ENCODE data around the gene TXNDC5. TPM values are rescaled to one million over a fixed set of nuclear protein-coding genes. Genes with fewer than 3 reads are reported as not detected.
"Not testable (repeated sequence)": the region's sequence is repeated elsewhere in the genome, so short reads cannot be mapped to it uniquely, and the experiment has no call there.

Gene TXNDC5
- total RNA-seq, 2 donors from 2014 or later = 123 to 128 TPM

GRCh38 chr6:7900621-7901020, 10.0 kb downstream of the TXNDC5 start:
- no peaks in the 10 kb centered on the region for H3K27me3 ChIP-seq (replicated peaks; ENCODE audit: insufficient read depth)
- H3K4me3 ChIP-seq = no peak overlapping the region
- TF ChIP-seq, protein P1, sequence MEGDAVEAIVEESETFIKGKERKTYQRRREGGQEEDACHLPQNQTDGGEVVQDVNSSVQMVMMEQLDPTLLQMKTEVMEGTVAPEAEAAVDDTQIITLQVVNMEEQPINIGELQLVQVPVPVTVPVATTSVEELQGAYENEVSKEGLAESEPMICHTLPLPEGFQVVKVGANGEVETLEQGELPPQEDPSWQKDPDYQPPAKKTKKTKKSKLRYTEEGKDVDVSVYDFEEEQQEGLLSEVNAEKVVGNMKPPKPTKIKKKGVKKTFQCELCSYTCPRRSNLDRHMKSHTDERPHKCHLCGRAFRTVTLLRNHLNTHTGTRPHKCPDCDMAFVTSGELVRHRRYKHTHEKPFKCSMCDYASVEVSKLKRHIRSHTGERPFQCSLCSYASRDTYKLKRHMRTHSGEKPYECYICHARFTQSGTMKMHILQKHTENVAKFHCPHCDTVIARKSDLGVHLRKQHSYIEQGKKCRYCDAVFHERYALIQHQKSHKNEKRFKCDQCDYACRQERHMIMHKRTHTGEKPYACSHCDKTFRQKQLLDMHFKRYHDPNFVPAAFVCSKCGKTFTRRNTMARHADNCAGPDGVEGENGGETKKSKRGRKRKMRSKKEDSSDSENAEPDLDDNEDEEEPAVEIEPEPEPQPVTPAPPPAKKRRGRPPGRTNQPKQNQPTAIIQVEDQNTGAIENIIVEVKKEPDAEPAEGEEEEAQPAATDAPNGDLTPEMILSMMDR (IDR thresholded peaks at IDR 0.05) = no peak
- no peak for TF ChIP-seq POLR2A (IDR thresholded peaks at IDR 0.05)
- H3K27ac ChIP-seq = no peak overlapping the region
- 90% methylated on average over 2 of the region's 2 CpGs for WGBS
- no peak for DNase-seq (ENCODE audit: low spot score)
- H3K9me3 ChIP-seq = no peaks in the 10 kb centered on the region
- intact Hi-C loops (cut with DNase I) = no loop called here
- no peaks in the 10 kb centered on the region for H3K4me1 ChIP-seq (replicated peaks)
- H3K36me3 ChIP-seq = no peaks in the 10 kb centered on the region

GRCh38 chr6:7899889-7900213, 10.7 kb downstream of the TXNDC5 start:
- intact Hi-C loops (cut with DNase I) = no loop called here
- DNase-seq (ENCODE audit: low spot score) = no peak
- Histone ChIP-seq H3K27ac (no peak overlapping the region), H3K9me3 (no peaks in the 10 kb centered on the region), H3K36me3 (no peaks in the 10 kb centered on the region), H3K4me1 (replicated peaks) (no peaks in the 10 kb centered on the region), H3K4me3 (no peak overlapping the region), H3K27me3 (replicated peaks; ENCODE audit: insufficient read depth) (no peaks in the 10 kb centered on the region)
- no peak for TF ChIP-seq POLR2A (IDR thresholded peaks at IDR 0.05)
- TF ChIP-seq, protein P1 (IDR thresholded peaks at IDR 0.05) = no peak
- no peak for TF ChIP-seq POLR2AphosphoS5 (IDR thresholded peaks at IDR 0.05)
- 56% methylated on average over 4 of the region's 4 CpGs for WGBS

DNA sequence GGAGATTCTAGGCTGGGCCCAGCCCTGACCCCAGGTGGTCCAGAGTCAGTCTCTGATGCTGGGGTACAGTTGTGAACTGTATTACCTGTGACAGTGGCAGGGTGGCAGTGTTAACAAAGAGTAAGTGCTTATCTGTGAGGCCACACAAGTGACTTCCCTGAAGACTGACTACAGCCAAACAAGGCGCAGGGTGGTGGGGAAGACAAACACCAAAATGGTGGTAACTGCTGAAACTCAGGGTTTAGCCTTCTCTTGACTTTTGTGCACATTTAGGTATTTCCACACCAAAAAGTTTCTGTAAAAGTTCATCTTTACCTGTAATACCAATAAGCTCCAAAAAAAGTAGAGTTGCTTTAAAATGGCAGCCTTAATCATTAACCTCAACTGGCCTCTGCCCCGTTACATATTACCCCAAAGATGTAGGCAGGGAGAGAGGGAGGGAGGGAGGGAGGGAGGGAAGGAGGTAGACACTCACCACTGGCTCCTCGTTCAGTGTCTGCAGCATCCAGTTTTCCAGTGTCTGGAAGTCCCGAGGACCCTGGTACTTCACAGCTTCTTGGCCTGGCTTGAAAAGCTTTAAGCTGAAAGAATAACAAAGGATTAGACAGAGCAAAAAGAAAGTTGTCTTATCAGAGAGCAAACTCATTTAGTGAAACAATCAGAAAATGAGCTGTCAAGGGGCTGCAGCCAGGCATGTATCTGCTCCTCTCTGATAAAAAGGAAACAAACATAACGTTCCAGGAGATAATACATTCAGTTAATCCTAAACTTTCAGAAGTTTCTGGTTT, 11.3 kb downstream of the TXNDC5 start:
- intact Hi-C loops (cut with DNase I) = no loop called here
- no peaks in the 10 kb centered on the region for H3K36me3 ChIP-seq
- WGBS = 82% methylated on average over 5 of the region's 5 CpGs
- no peak overlapping the region for H3K27ac ChIP-seq
- H3K4me1 ChIP-seq (replicated peaks) = no peaks in the 10 kb centered on the region
- no peak for DNase-seq (ENCODE audit: low spot score)
- H3K27me3 ChIP-seq (replicated peaks; ENCODE audit: insufficient read depth) = no peaks in the 10 kb centered on the region
- TF ChIP-seq, protein P1 (IDR thresholded peaks at IDR 0.05) = peak in 1 of 4 experiments; percentile 9
- TF ChIP-seq POLR2A (IDR thresholded peaks at IDR 0.05) (no peak), POLR2AphosphoS5 (IDR thresholded peaks at IDR 0.05) (no peak)
- H3K4me3 ChIP-seq = no peak overlapping the region
- no peaks in the 10 kb centered on the region for H3K9me3 ChIP-seq

- WGBS = 96% methylated on average over 8 of the region's 8 CpGs
These were observed 12.4 kb downstream of the TXNDC5 start for GRCh38 chr6:7898193-7898586.

GRCh38 chr6:7897461-7898192, 13.0 kb downstream of the TXNDC5 start:
- Histone ChIP-seq H3K27ac (no peak overlapping the region), H3K9me3 (no peaks in the 10 kb centered on the region), H3K4me1 (replicated peaks) (no peaks in the 10 kb centered on the region), H3K36me3 (no peaks in the 10 kb centered on the region), H3K4me3 (no peak overlapping the region), H3K27me3 (replicated peaks; ENCODE audit: insufficient read depth) (no peaks in the 10 kb centered on the region)
- intact Hi-C loops (cut with DNase I) = no loop called here
- no peak for TF ChIP-seq POLR2A (IDR thresholded peaks at IDR 0.05)
- no peak for TF ChIP-seq POLR2AphosphoS5 (IDR thresholded peaks at IDR 0.05)
- TF ChIP-seq, protein P1 (IDR thresholded peaks at IDR 0.05) = no peak
- 93% methylated on average over 9 of the region's 9 CpGs for WGBS
- DNase-seq (ENCODE audit: low spot score) = no peak

More at GRCh38 chr6:7898193-7898586, 12.4 kb downstream of the TXNDC5 start:
- H3K4me1 ChIP-seq (replicated peaks); H3K4me3 ChIP-seq; H3K9me3 ChIP-seq; H3K27ac ChIP-seq; H3K27me3 ChIP-seq (replicated peaks; ENCODE audit: insufficient read depth); DNase-seq (ENCODE audit: low spot score); intact Hi-C loops (cut with DNase I); H3K36me3 ChIP-seq: not testable (repeated sequence)

All from prostate gland (tissue), 2 donors.